Pancreas (tissue), 10 donors: ENCODE results near the gene LIF. TPM values are rescaled to one million over a fixed set of nuclear protein-coding genes. Genes with fewer than 3 reads are reported as not detected.

Experiments
- ATAC-seq, 4 donors: fragments of 200-7000 bp; cut with Tn5 transposase; one replicate each; pipeline versions ENCODE4 v1.8.0 to v1.9.1; 2020; ENCODE audit warnings: mild to moderate bottlenecking in 4 of 4, moderate library complexity in 4 of 4
- DNase-seq, 6 donors: peaks; one replicate each; pipeline ENCODE4 v3.0.0-alpha.2; 2020
- FAIRE-seq: peaks from 2 replicates; lab custom pipeline; 2012; peaks lifted over from hg19 to GRCh38; lab: Jason Lieb, UNC
- H3K27ac ChIP-seq, 4 donors: fragments of 200-600 bp; sonication (generic); 1 replicate in 3 of 4; 2 replicates in 1 of 4; pipeline versions ENCODE4 v1.5.0 to v1.8.0; 2020
- H3K27me3 ChIP-seq, 4 donors: fragments of 200-600 bp; one replicate each; pipeline ENCODE4 v1.8.0; 2021
- H3K36me3 ChIP-seq, 3 donors: fragments of 200-600 bp; sonication (generic) in 1 of 3; one replicate each; pipeline versions ENCODE4 v1.5.0 to v1.8.0; 2020 to 2021
- H3K4me1 ChIP-seq, 3 donors: fragments of 200-600 bp; one replicate each; pipeline ENCODE4 v1.8.0; 2021
- H3K4me3 ChIP-seq, 4 donors: fragments of 200-600 bp; sonication (generic) in 2 of 4; one replicate each; pipeline versions ENCODE4 v1.5.0 to v1.8.0; 2020 to 2021
- H3K9me3 ChIP-seq, 4 donors: fragments of 200-600 bp; one replicate each; pipeline ENCODE4 v1.8.0; 2021
- WGBS, 2 donors: extraction: QIAGEN DNeasy Blood & Tissue Kit; methylation state at CpG; one replicate each; pipeline ENCODE4 v1.1.7; 2013; 5-methylcytosine and 5-hydroxymethylcytosine counted together
- intact Hi-C, 3 donors: fragments of 100-400 bp; cut with DNase I; formaldehyde crosslinking; loops; one replicate each; pipeline versions ENCODE4 v1.11.1 to v1.14.2; 2022
- polyA plus RNA-seq, 2 donors: library from polyadenylated mRNA; stranded (reverse); fragments of 200-250 nt; gene quantifications; one replicate each; pipeline ENCODE4 v1.2.3, GENCODE V29; 2013
- total RNA-seq, 6 donors: library from RNA; stranded (reverse); fragmentation: NEBNext Ultra II Directional in 4 of 6; extraction: Animal tissue kit (Norgen Biotek cat#: 25700) in 4 of 6; gene quantifications; one replicate each; pipeline versions ENCODE4 v1.2.1 to v1.2.4, GENCODE V29; 2021 to 2023
- TF ChIP-seq, protein P1 (sequence below), 4 donors: fragments of 200-600 bp; sonication (generic) in 3 of 4; IDR thresholded peaks; one replicate each; pipeline versions ENCODE4 v1.5.0 to v1.8.0; 2021; ENCODE audit warnings: antibody characterized with exemption in 4 of 4
- donor health status: healthy with polysubstance abuse.
- donor health status: DM: no; HTN: no; CAD: no; lungs with moderate emphysema.
- donor health status: DM: no; HTN: no; CAD: no.
- donor health status: control.
- donor health status: control.
- donor health status: Bipolar disorder and iron deficiency.
- donor health status: DM: yes; HTN: yes; CAD: no.
- donor health status: DM: no; HTN: no; CAD: no.
- donor health status: DM: no; HTN: no; CAD: no.
- donor health status: DM: yes; HTN: yes; CAD: no.

Gene LIF
- total and polyA plus RNA-seq, 8 donors, result 0.32 to 5.8 (median 2.3) TPM

DNA sequence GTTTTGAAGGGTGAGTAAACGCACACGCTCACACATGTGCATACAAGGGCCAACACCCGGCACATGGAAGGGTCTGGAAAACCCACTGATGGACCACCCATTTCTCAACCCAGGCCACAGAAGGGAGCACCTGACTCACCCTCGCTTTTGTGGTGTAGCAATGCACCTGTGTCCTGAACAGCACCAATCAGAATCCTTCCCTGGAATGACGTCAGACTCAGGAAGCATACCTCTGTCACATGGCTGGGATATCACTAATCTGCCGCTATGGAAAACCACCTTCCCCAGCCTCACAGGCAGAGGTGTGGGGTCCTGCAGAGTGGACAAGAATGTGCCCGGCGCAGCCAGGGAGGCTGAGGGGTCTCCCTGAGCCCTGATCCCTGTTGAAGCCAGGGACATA lies 29.1 kb upstream of the LIF start:
- no peaks in the 10 kb centered on the region for H3K9me3 ChIP-seq
- no peaks in the 10 kb centered on the region for H3K27me3 ChIP-seq
- TF ChIP-seq, protein P1, sequence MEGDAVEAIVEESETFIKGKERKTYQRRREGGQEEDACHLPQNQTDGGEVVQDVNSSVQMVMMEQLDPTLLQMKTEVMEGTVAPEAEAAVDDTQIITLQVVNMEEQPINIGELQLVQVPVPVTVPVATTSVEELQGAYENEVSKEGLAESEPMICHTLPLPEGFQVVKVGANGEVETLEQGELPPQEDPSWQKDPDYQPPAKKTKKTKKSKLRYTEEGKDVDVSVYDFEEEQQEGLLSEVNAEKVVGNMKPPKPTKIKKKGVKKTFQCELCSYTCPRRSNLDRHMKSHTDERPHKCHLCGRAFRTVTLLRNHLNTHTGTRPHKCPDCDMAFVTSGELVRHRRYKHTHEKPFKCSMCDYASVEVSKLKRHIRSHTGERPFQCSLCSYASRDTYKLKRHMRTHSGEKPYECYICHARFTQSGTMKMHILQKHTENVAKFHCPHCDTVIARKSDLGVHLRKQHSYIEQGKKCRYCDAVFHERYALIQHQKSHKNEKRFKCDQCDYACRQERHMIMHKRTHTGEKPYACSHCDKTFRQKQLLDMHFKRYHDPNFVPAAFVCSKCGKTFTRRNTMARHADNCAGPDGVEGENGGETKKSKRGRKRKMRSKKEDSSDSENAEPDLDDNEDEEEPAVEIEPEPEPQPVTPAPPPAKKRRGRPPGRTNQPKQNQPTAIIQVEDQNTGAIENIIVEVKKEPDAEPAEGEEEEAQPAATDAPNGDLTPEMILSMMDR (IDR thresholded peaks at IDR 0.05), result no peak
- no peaks in the 10 kb centered on the region for H3K4me1 ChIP-seq
- 48% methylated on average over 8 of the region's 8 CpGs for WGBS, 2 donors
- no peak for FAIRE-seq
- H3K36me3 ChIP-seq, result no peaks in the 10 kb centered on the region
- H3K4me3 ChIP-seq, result no peak overlapping the region
- intact Hi-C loops, result no loop called here
- no peak for DNase-seq
- ATAC-seq, result peak; percentile 32 to 64 (median 50)
- no peak overlapping the region for H3K27ac ChIP-seq

DNA sequence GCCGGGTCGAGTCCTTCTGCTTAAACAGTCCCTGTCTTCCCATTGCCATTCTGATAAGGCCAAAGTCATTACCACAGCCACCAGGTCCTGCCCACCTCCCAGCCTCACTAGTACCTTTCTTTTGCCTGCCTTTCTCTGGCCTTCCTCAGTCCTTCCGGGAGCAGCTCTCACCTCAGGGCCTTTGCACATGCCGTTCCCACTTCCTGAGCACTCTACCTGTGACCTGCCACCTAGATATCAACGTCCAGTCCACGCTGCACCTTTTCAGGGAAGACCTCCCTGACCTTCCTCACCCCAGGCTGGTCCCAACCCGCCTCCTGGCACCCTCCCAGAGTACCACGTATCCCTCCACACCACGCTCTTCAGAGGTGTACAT lies 27.9 kb upstream of the LIF start:
- Histone ChIP-seq H3K4me3 (no peak overlapping the region), H3K27ac (no peak overlapping the region), H3K9me3 (no peaks in the 10 kb centered on the region), H3K27me3 (no peaks in the 10 kb centered on the region), H3K36me3 (no peaks in the 10 kb centered on the region), H3K4me1 (no peaks in the 10 kb centered on the region)
- WGBS, 2 donors, result 85 to 88% methylated on average over 9 of the region's 9 CpGs
- FAIRE-seq (no peak), ATAC-seq (no peak), DNase-seq (peak in 1 of 6 donors; percentile 7)
- intact Hi-C loops, result no loop called here
- TF ChIP-seq, protein P1 (IDR thresholded peaks at IDR 0.05), result no peak

DNA sequence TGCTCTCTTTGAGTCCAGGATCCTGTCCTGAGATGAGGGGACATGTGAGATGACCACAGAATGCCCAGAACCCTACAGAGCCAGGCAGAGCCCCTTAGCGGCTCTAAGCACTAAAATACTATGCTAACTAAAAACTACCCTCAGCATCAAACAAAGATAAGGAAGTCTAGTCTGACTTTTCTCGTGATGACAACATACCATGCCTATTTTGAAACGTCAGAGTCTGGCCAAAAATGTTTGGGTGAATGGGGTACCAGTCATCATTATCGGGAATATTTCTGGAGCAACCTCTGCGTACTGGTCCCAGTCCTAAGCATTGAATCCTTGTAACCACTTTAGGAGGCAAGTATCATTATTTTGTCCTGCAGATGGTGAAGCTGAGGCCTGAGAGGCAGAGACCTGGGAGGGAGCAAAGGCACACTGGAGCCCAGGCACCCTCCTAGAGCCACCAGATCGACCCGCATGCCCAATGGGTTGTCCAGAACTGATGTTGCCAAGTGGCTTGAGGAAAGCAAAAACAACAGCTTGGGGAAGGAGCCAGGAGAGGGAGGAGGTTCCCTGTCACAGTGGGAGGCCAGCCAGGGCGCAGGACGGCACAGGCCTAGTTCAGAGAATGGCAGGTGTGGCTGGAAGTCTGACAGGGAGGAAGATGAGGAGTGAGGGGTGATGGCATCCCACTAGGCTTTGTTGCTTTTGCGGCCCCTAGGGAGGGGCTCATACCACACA lies 27.3 kb upstream of the LIF start:
- TF ChIP-seq, protein P1 (IDR thresholded peaks at IDR 0.05), result no peak
- no peak overlapping the region for H3K4me3 ChIP-seq
- no peak for ATAC-seq
- H3K27me3 ChIP-seq, result no peaks in the 10 kb centered on the region
- no peak overlapping the region for H3K27ac ChIP-seq
- 64 to 70% methylated on average over 10 of the region's 10 CpGs for WGBS, 2 donors
- peak in 1 of 6 donors; percentile 30 for DNase-seq
- no peak for FAIRE-seq
- intact Hi-C loops, result no loop called here
- no peaks in the 10 kb centered on the region for H3K36me3 ChIP-seq
- H3K9me3 ChIP-seq, result no peaks in the 10 kb centered on the region
- no peaks in the 10 kb centered on the region for H3K4me1 ChIP-seq

DNA sequence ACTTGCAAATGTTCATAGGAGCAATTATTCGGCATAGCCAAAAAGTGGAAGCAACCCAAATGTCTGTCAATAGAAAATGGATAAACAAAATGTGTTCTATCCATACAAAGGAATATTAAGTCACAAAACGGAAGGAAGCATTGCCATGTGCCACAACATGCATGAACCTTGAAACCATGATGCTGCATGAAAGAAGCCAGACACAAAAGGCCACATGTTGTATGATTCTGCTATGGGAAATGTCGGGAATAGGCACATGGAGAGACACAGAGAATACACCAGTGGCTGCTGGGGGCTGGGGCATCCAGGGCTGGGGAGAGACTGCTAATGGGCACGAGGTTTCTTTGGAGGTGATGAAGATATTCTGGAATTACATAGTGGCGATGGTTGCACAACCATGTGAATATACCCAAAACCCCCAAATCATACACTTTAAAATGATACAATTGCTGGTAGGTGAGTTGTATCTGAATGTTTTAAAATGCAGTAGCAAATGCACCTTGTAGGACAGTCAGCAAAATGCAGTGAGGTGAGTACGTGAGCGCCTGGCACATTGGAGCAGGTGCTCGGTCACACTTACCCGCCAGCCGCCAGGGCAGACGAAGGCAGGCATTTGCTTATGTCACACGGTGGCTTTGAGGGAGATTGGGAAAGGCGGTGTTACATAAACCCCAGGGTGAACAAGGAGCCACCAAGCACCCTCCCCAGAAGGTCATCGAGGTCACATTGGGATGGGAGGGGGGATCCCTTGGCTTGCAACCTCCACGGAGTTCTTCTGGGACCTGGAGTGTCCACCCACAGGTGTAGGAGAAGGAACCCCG lies 26.4 kb upstream of the LIF start:
- H3K4me1 ChIP-seq, result no peaks in the 10 kb centered on the region
- H3K27ac ChIP-seq, result no peak overlapping the region
- intact Hi-C loops, result no loop called here
- H3K9me3 ChIP-seq, result no peaks in the 10 kb centered on the region
- DNase-seq (peak in 1 of 6 donors; percentile 11), FAIRE-seq (no peak), ATAC-seq (no peak)
- H3K27me3 ChIP-seq, result no peaks in the 10 kb centered on the region
- no peak overlapping the region for H3K4me3 ChIP-seq
- no peaks in the 10 kb centered on the region for H3K36me3 ChIP-seq
- TF ChIP-seq, protein P1 (IDR thresholded peaks at IDR 0.05), result no peak
- 64 to 69% methylated on average over 16 of the region's 16 CpGs for WGBS, 2 donors
